Activated T-cell treated with anti-CD3 and anti-CD28 coated beads, Interleukin-2, amount 50 U/mL, for 48 hours (primary cell): ENCODE results near the gene PCDHGA1.

ENCODE experiments used
- DNase-seq, 2 experiments: peaks; one replicate each; pipeline ENCODE4 v3.0.0-alpha.2; 2020

PCDHGA1 gene

DNA sequence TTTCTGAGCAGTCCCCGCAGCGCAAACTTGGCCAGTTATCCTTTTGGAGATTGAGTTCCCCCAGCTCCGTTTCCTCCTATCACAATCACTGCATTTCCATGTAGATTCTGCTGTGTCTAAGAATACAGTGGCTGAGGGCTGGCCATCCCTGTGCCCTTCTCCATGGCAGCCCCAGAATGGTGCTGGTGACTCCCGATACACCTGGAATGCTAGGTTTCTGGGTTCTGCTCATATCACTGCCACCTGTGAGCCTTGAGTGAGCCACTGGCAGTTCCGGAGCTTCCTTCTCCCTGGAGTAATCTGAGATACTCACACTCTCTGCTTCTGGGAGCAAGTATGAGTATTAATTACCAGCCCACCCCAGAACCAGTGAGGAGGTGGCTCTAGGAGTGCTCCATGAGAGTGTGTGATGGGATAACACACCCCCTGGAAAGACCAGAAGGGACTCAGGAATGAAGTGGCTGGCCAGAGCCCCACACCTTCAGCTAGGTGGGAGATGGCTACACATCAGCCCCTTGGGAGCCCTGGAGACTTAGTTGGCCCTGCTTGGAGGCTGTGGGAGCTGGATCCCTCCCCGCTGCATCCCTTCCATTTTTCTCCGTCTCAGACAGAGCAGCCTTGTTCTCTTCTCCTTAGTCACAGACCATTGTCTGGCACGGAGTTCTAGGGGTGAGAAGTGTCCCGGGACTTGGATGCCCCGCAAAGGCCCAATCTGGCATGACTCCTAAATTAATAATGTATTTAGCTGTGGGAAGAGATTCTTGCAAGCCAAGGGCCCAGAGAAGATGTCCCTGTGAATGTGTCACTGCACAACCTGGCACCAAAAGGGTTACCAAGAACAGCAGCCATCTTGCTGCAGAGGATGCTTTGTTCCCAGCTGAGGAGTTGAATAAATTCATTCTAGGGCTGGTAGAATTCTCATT, 163.4 kb downstream of the PCDHGA1 start:
- no peak for DNase-seq

DNA sequence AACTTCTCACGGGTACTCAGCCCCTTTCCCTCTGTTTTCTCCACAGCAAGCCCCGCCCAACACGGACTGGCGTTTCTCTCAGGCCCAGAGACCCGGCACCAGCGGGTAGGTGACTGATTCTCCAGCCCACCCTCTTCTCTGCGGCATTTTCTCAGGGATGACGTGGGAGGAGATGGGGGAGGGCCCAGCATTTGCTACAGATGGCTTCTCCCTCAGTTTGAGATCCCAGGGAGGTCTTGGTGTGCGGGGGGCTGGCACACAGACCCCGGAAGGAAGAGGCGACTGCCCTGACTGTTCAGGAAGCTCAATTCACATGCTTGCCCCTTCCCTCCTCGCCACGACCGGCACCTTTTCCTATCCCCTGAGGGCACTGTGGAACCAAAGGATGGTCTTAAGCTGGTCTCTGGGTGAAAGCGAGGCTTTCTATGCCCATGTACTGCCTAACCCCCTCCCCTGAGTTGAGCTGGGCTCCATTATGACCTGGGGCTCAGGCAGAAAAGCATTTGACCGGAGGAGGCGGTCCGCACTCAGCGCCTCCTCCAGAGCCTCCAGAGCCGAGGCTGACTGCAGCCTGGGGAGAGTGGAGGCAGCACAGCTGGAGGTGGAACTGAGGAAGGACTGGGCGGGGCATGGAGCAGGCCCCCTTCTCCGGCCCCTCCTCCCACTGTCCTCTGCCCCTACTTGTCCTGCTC, 164.6 kb downstream of the PCDHGA1 start:
- no peak for DNase-seq

DNA sequence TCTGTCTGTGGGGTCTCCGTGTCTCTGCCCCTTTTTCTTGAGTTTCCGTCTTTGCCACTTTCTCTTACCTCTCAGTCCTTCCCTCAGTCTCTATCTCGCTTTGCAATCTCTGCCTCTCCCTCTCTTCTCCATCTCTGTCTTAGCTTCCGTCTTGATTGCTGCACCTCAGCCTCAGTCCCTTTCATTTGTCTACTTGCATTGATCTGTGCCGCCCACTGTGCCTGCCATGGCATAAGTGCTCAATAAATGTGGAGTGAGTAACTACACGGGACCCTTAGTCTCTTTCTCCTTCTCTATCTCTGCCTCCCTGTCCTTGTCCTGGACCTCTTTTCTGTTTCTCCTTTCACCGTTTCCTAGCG, 165.1 kb downstream of the PCDHGA1 start:
- no peak for DNase-seq

DNA sequence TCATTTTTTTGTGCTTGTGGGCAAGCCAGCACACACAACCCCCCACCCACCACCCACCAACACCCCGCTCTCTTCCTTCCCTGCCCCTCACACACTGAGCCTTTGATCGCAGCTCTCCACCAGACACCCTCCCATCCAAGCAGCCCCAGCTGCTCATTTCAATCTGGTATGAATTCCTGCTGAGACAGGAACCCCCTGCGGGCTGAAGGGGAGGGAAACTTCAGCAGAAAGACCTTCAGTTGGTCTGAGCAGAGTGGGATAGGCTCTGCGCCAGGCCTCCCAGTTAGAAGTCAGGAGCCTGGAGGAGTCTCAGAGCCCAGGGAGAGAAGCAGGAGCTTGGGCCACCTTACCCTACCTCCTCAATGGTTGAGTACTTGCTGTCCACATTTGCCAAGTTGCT, 165.7 kb downstream of the PCDHGA1 start:
- DNase-seq: no peak

DNA sequence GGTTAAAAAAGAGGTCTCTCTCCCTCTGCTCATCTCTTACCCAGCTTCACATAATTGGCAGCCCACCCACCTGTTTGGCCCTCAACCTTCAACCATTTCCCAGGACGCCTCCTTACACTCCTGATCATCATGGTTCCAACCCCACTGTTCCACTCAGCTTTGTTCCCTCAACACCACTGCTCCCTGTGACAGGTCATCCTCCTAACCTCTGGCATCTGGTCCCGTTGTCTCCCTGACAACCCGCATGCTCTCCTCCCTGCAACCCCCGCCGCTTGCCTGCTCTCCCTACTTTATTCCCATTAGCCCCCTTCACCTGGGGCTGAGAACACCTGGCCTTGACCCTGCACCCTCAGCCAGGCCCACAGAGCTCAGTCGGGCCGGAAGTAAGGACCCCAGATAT, 171.4 kb downstream of the PCDHGA1 start:
- no peak for DNase-seq

DNA sequence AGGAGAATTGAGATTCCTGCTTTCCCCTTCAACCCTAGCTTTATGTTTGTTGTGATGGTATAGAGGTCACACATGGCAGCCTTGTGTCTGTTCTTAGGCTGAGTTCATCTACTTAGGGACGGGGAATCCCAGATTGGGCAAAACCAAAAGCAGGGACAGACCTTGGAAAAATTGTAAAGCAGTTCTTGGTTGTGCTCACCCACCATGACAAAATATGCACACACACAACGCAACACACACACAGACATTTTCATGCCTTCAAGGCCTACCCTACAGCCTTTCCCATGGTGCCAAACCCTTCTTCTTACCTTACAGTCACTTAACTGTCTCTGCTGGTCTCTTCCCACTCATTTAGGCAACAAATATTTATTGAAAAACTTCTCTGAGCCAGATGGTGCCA, 173.4 kb downstream of the PCDHGA1 start:
- DNase-seq: no peak

DNA sequence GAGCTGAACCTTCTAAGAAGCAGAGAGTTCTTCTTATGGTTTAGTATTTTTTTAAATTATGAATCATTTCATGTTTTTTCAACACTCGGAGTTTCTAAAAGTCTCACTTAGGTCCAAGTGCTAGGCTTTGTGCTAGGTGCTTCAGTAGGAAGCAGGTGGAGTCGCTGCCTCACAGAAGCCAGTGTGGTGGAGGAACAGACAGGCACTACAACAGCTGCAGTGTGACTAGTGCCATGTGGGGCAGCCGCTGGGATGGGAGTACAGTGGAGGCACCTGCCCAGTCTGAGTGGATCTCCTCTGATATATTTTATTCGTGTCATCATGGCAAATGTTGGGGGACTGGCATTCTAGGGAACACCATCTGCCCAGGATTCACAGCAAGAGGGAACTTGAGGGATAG, 173.9 kb downstream of the PCDHGA1 start:
- no peak for DNase-seq

DNA sequence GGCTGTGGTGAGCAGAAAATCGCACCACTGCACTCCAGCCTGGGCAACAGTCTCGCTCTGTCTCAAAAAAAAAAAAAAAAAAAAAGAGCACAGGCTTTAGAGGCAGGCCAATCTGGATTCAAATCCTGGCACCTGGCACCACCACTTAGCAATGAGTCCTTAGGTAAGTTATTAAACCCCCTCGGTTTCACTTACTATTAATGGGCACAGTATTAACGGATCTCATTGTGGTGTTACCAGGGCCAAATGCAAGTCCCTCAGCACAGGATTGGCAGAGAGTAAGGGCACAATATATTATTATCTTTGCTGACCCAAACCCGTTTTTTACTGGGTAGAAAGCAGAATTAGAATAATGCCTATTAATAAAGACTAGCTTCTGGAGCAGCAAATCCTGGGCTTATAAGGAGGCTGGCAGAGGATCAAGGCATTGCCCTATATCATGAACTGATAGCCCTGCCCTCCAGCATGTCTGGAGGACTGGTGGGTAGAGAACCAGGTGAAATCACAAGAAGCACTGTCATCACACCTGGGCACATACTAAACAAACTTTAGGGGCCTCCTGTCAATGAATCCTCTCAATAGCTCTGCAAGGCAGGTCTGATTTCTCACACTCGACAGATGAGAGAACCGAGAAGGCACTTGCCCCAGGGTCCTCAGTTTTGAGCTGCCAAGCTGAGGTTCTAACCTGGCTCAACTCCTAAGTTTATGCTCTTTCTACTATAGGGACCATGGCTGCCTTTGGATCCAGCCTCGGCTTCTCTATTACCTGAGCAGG, 176.3 kb downstream of the PCDHGA1 start:
- no peak for DNase-seq

DNA sequence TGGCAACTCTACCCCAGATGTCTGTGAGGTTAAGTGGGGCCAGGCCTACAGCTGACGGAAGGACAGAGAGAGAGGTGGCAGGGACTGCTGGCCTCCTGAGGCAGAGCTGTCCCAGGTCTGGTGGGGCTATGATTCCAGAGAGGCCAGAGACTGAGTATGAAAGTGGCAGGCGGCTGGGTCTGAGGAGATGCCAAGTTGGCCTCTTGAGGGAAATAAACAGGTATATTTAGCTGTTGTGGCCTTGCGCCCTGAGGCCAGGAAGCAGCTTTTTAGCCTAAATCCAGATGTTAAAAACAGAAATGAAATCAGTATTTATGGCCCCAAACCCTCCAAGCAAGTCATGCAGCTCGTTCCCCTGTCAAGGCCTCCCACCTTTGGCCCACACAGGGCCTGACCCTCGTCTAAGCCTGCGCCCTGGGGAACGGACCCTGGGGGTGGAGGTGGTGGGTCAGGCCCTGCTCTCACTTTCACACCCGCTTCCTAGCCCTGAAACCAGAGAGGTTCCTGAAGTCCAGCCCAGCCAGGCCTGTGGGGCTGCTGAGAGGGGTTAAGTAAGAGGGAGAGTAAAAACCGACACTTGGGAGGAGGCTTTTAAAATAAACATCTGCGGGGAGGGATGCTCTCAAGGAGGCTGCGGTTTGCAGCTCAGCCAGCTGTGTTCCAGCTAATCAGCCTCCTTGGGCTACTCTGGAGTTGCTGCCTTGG, 177.2 kb downstream of the PCDHGA1 start:
- DNase-seq: no peak

DNA sequence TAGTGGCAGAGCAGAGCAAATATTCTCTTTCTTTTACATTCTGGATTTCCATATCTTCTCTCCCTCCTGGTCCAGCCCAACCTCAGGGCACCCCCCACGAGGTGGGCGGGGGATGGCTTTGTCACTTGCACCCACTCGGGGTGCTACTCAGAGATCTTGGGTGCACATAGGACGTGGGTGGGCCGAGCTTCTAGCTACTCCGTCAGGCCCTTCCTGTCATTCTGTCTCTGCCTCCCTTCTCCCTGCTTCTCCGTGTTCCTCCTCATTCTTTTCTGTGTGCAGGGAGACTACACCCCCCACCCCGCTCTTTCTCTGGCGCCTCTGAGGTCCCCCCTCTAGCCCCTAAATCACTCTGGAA, 178.1 kb downstream of the PCDHGA1 start:
- DNase-seq: no peak

DNA sequence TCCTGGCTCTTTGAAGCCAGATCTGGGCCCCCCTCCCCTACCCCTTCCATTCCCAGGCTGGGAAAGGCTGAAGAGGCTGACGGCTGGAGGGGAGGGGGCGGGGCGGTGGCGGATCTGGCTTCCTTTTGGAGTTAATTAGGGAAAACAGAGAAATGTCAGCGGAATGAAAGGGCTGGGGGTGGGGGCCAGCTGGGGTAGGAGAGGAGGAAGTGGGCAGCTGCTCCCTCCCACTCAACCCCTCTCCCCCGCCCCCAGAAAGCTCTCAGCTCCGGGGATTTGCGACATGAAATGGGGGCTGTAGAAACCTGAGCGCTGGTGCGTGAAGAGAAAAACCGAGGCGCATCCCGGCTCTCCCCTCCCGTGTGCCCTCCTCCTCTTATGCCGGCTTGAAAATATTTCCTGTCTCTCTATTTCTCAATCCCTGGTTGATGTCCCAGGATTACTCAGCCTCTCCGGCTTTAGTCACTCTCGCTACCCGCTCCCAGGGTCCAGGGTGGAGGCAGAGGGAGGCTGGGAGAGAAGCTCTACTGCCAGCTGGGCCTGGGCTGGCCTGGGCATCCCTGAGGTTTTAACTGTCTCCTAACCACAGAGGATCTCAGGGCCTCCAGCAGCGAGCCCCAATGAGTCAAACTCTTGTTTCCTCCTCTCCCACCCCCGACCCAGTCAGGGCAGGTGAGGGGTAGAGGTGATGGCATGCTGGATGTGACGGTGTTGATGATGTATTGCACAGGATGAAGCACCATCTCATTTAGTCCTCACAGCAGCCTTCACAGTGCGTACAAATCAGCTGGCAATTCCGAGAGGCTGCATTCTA, 178.7 kb downstream of the PCDHGA1 start:
- peak; percentile 38 to 47 for DNase-seq

DNA sequence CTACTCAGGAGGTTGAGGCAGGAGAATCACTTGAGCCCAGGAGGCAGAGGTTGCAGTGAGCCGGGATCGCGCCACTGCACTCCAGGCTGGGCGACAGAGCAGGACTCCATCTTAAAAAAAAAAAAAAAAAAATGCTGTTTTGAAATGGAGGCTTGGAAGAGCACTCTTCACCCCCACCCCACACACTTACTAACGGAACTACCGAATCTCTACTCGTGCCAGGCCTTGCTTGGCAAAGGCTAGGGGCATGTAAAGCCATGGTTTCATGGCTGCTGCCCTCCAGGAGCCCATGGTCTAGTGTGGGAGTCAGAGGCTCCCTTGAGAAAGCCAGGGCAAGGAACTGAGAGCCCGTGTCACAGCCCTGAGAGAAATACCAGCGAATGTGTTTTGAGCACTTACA, 179.8 kb downstream of the PCDHGA1 start:
- DNase-seq: no peak

DNA sequence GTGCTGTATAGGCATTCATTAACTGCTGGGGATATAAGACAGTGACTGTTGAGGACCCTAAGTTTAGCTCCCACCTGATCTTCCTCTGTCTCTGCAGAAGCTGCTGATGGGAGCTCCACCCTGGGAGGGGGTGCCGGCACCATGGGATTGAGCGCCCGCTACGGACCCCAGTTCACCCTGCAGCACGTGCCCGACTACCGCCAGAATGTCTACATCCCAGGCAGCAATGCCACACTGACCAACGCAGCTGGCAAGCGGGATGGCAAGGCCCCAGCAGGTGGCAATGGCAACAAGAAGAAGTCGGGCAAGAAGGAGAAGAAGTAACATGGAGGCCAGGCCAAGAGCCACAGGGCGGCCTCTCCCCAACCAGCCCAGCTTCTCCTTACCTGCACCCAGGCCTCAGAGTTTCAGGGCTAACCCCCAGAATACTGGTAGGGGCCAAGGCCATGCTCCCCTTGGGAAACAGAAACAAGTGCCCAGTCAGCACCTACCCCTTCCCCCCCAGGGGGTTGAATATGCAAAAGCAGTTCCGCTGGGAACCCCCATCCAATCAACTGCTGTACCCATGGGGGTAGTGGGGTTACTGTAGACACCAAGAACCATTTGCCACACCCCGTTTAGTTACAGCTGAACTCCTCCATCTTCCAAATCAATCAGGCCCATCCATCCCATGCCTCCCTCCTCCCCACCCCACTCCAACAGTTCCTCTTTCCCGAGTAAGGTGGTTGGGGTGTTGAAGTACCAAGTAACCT, 180.7 kb downstream of the PCDHGA1 start:
- no peak for DNase-seq

DNA sequence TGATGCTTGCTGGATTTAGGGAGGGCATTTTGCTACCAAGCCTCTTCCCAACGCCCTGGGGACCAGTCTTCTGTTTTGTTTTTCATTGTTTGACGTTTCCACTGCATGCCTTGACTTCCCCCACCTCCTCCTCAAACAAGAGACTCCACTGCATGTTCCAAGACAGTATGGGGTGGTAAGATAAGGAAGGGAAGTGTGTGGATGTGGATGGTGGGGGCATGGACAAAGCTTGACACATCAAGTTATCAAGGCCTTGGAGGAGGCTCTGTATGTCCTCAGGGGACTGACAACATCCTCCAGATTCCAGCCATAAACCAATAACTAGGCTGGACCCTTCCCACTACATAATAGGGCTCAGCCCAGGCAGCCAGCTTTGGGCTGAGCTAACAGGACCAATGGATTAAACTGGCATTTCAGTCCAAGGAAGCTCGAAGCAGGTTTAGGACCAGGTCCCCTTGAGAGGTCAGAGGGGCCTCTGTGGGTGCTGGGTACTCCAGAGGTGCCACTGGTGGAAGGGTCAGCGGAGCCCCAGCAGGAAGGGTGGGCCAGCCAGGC, 181.5 kb downstream of the PCDHGA1 start:
- DNase-seq: no peak

DNA sequence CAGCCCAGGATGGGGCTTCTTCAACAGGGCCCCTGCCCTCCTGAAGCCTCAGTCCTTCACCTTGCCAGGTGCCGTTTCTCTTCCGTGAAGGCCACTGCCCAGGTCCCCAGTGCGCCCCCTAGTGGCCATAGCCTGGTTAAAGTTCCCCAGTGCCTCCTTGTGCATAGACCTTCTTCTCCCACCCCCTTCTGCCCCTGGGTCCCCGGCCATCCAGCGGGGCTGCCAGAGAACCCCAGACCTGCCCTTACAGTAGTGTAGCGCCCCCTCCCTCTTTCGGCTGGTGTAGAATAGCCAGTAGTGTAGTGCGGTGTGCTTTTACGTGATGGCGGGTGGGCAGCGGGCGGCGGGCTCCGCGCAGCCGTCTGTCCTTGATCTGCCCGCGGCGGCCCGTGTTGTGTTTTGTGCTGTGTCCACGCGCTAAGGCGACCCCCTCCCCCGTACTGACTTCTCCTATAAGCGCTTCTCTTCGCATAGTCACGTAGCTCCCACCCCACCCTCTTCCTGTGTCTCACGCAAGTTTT, 182.1 kb downstream of the PCDHGA1 start:
- DNase-seq: peak; percentile 91 to 92

DNA sequence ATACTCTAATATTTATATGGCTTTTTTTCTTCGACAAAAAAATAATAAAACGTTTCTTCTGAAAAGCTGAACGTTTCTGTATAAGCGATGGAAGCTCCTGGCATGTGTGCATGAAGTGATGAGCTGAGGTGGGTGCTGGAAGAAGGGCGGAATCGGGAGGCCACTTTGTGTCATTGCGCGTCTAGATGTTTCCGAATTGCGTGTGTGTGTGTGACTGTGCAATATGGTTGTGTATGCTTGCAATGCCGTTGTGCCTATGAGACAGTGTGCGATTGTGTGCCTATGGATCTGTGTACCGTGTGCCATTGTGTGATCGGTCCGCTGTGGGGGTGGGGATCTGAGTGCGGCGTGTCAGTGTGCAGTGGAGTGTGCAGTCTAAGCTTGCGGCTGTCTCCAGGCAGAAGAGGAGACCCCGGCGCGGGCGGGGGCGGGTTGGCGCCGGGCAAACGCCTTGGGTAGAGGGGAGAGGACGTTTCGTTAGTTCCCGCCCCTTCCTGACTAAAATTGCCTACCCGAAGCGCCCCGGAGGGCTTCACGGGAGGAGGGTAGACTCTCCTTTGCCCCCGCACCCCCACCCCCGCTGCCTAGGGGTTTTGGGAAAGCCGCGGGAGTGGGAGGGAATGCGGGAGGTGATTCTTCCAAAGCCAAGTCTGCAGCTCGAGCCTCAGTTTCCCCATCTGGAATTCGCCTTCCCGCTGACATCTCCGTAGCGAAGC, 182.8 kb downstream of the PCDHGA1 start:
- peak; percentile 63 to 69 for DNase-seq

DNA sequence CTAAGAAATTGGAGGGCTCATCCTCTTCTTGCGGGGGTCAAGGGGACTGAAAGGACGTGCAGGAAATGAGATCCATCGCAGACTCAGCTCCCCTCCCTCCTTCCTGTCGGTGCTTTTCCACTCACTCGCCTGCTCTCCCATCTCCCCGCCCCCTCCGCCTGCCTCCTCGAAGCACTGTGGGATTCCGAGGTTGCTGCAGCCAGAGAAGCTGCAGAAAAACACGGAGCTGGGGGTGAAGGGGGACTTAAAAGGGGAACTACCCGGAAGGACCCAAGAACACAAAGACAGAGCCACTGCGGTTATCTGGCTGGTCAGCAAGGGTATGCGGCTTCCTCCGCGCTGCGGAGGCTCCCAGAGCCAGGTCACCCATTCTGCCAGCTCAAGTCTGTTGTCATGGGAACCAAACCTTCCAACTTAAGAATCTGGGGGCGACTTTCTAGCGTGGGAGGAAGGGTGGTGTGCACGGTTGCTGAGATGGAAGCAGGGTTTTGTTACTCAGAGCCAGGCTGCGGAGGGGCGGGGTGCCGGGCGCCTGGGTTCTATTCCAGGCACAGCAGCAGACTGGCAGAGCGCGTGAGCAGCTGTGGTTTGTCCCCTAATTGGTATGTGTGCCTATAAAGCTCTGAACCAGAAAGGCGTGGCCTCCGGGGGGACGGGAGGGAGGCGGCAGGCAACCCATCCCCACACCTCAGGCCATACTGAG, 183.5 kb downstream of the PCDHGA1 start:
- peak; percentile 69 to 80 for DNase-seq

DNA sequence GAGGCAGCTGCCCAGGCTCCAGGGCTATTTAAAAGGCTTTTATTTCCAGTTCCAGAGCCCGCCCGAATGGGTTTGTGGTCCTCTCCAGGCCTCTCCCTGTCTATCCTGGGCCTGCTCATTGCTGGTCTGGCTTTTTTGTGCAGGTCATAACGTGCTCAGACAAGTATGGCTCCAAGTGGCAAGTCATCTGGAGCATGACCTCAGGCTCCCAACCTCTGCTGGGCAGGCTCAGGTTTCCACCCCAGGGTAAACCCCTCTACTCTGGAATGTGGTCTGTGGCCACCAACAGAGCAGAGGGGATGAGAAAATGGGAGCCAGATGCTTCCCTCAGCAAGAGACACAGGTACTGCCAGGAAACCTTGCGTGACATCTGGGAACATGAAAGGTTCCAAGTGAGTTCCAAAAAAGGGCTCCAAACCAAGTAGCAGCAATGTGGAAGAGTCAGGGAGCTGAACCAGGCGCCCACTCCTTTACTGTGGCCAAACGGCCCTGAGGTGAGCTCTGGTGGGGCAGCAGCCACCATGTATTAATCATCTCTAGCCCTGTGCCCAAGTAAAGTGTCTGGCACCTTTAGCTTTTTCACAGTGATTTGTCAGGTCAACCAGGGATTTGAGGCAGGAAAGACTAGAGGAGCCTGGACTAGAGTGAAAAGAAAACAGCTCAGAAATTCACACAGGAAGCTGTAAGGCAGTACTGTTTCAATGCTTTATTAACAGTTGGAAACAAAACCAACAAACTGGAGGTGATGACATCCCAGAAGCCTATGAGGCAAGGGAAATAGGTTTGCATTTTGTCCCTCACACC, 184.2 kb downstream of the PCDHGA1 start:
- DNase-seq: no peak

DNA sequence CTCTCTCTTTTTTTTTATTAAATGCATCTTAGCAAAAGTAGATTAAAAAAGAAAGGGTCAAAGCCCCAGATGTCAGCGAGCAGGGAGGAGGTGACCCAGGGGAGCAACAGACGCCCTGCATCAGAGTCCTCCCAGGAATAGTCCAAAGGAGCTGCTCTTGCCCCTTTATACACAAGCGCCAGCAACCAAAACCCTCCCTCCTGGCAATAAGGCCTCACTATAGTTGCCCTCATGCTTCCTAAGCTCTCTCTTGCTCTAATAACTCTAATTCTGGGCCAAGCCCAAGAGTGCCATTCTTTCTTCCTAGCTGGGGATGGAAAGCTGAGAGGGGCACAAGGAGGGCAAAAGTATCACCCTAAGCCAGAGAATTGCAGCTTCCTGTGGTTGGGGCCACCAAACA, 184.8 kb downstream of the PCDHGA1 start:
- DNase-seq: no peak
